Vagina (tissue), 2 donors: ENCODE data around the gene TPPP3.

ENCODE experiments used
- CTCF ChIP-seq, 3 experiments: fragments of 450-650 bp in 2 of 3; fragments of 200-600 bp in 1 of 3; sonication (generic) in 1 of 3; IDR thresholded peaks; one replicate each; pipeline ENCODE4 v1.5.1; 2017 to 2019; ENCODE audit warnings: antibody characterized with exemption in 3 of 3, mild to moderate bottlenecking in 2 of 3, moderate library complexity in 2 of 3
- POLR2A ChIP-seq, 2 donors: fragments of 450-650 bp; IDR thresholded peaks; one replicate each; pipeline ENCODE4 v1.6.1; 2017; ENCODE audit warnings: antibody characterized with exemption in 2 of 2, mild to moderate bottlenecking in 2 of 2, moderate library complexity in 2 of 2

GRCh38 chr16:67345401-67345800 lies 47.9 kb downstream of the TPPP3 start:
- TF ChIP-seq CTCF (IDR thresholded peaks at IDR 0.05) (no peak), POLR2A (IDR thresholded peaks at IDR 0.05) (no peak)
